Measurements from ENCODE around the gene LRRC4B. TPM values are rescaled to one million over a fixed set of nuclear protein-coding genes. Genes with fewer than 3 reads are reported as not detected.

The LRRC4B gene
- total and polyA plus RNA-seq, 2 of the 13 experiments (the other 11 are each of a cell fraction or from before 2014, with no cell fraction given): not detected

GRCh38 chr19:50507376-50507775, 60.9 kb downstream of the LRRC4B start (continued):
- TF ChIP-seq ZFP37 (CRISPR knock-in tag; IDR thresholded peaks at IDR 0.05; ENCODE audit: borderline replicate concordance) (no peak), SYNCRIP (IDR thresholded peaks at IDR 0.05; ENCODE audit: insufficient read depth, low read depth, low read length) (no peak), ZNF33A (CRISPR knock-in tag; IDR thresholded peaks at IDR 0.05; ENCODE audit: borderline replicate concordance) (no peak), KAT7 (CRISPR knock-in tag; IDR thresholded peaks at IDR 0.05; ENCODE audit: borderline replicate concordance) (no peak), FOXA1 (IDR thresholded peaks at IDR 0.05) (no peak), FOXA1 (CRISPR knock-in tag; IDR thresholded peaks at IDR 0.05) (no peak), HNRNPK (IDR thresholded peaks at IDR 0.05; ENCODE audit: low read depth, low read length, poor library complexity, severe bottlenecking) (no peak), ZUFSP (CRISPR knock-in tag; IDR thresholded peaks at IDR 0.05; ENCODE audit: borderline replicate concordance) (no peak), ZNF335 (CRISPR knock-in tag; IDR thresholded peaks at IDR 0.05) (no peak)

- intact Hi-C loops (cut with micrococcal nuclease; ENCODE audit: unreplicated experiment): no loop called here
- no TSS peak for BruUV-seq (replicated peaks)
- H3K36me3 ChIP-seq (replicated peaks in 1 of 2; ENCODE audit: control insufficient read depth in 1 of 2, insufficient read depth in 2 of 2, low read length in 2 of 2): no peaks in the 10 kb centered on the region
- no peak for DNase-seq (ENCODE audit: low spot score)
- H3K9me3 ChIP-seq (ENCODE audit: low read length): no peaks in the 10 kb centered on the region
- FAIRE-seq: no peak
- in situ Hi-C loops (cut with HindIII; ENCODE audit: extremely low pct_ligation_motif_present, low pct_unique_long_range_greater_than_20kb): no loop called here
- no peak overlapping the region for H3K9ac ChIP-seq (ENCODE audit: insufficient read depth, low read depth, low read length)
- ATAC-seq: no peak
- no peaks in the 10 kb centered on the region for H4K20me1 ChIP-seq (ENCODE audit: insufficient read depth, low read length)
- H3K4me3 ChIP-seq (replicated peaks in 1 of 3; ENCODE audit: insufficient read depth in 1 of 3, low read depth in 2 of 3, low read length in 3 of 3): no peak overlapping the region
- H2AFZ ChIP-seq (ENCODE audit: low read length): no peak overlapping the region
- no peaks in the 10 kb centered on the region; a peak in 2 of 5 replicates for H3K27me3 ChIP-seq (ENCODE audit: control insufficient read depth in 1 of 2, insufficient read depth in 2 of 2, low read length in 2 of 2)
- ChIA-PET POLR2A (no interaction called here), CTCF (ENCODE audit: low intra/inter-chr PET ratio, low total read pairs) (no interaction called here)
- H3K27ac ChIP-seq (ENCODE audit: extremely low read length, insufficient read depth, low read length): no peak overlapping the region
- WGBS (ENCODE audit: low lambda C conversion rate): 81% methylated on average over 9 of the region's 10 CpGs
- H3K4me2 ChIP-seq (ENCODE audit: low read depth, low read length): no peak overlapping the region
- peaks cover 4% of the 10 kb centered on the region; the same call in 1 of the 2 replicates for H3K4me1 ChIP-seq (ENCODE audit: insufficient read depth, low read length)
- no peaks in the 10 kb centered on the region for H3K79me2 ChIP-seq (ENCODE audit: insufficient read depth, low read length)
- TF ChIP-seq NBN (conservative IDR thresholded peaks at IDR 0.05): no peak
- no peak for TF ChIP-seq TEAD2 (CRISPR knock-in tag; IDR thresholded peaks at IDR 0.05)
- TF ChIP-seq AGO1 (IDR thresholded peaks at IDR 0.05; ENCODE audit: low read depth, low read length, poor library complexity, severe bottlenecking): no peak
- no peak for TF ChIP-seq ZNF121 (CRISPR knock-in tag; IDR thresholded peaks at IDR 0.05)
- no peak for TF ChIP-seq ZFAT (CRISPR knock-in tag; conservative IDR thresholded peaks at IDR 0.05)
- TF ChIP-seq ZNF407 (CRISPR knock-in tag; IDR thresholded peaks at IDR 0.05; ENCODE audit: not compliant biosample characterization): no peak
- TF ChIP-seq NFIB (CRISPR knock-in tag; IDR thresholded peaks at IDR 0.05; ENCODE audit: borderline replicate concordance): no peak
Measured at GRCh38 chr19:50506700-50507099, 61.5 kb downstream of the LRRC4B start.

Data from HepG2 (cell line).